Cardiac atrium fibroblast (primary cell): ENCODE data around the gene JAG2. TPM values are rescaled to one million over a fixed set of nuclear protein-coding genes. Genes with fewer than 3 reads are reported as not detected.

ENCODE experiments used
- total RNA-seq: library from RNA; depleted of rRNA; stranded (reverse); fragments of >200 nt; gene quantifications from 2 replicates; pipeline ENCODE4 v1.2.3, GENCODE V29; 2015

Gene JAG2
- 4.3 and 4.4 TPM in 2 replicates for total RNA-seq

GRCh38 chr14:105168496-105168978 is at the start of gene JAG2:
TSS of gene JAG2 (minus strand) at chr14:105168776. CDS start at chr14:105168420, 356 bp downstream.

GRCh38 chr14:105180592-105181548 is 12.3 kb upstream of the JAG2 start, which contains the start of gene NUDT14:
TSS of gene NUDT14 (minus strand) at chr14:105181312. CDS start at chr14:105181209, 103 bp downstream.

Other genes with a start within 250 kb of the JAG2 start
- not detected in 2 replicates for gene PLD4, start 243.9 kb downstream of the JAG2 start, total RNA-seq
- gene AHNAK2, start 190.4 kb downstream of the JAG2 start, total RNA-seq = 28.5 and 28.7 TPM in 2 replicates
- 4.9 and 11.5 TPM in 2 replicates for gene CLBA1, start 183.0 kb downstream of the JAG2 start, total RNA-seq
- 11.4 and 11.5 TPM in 2 replicates for gene CDCA4, start 147.7 kb downstream of the JAG2 start, total RNA-seq
- gene GPR132, start 103.3 kb downstream of the JAG2 start, total RNA-seq = not detected in 2 replicates
- 5.7 and 9.6 TPM in 2 replicates for gene NUDT14, start 12.5 kb upstream of the JAG2 start, total RNA-seq
- gene BTBD6, start 79.8 kb upstream of the JAG2 start, total RNA-seq = 48.7 and 53.6 TPM in 2 replicates
- 32.7 and 40.8 TPM in 2 replicates for gene BRF1, start 132.2 kb upstream of the JAG2 start, total RNA-seq
- 35.2 and 61.7 TPM in 2 replicates for gene PACS2, start 146.0 kb upstream of the JAG2 start, total RNA-seq
- gene TEX22, start 229.8 kb upstream of the JAG2 start, total RNA-seq = 0.18 TPM in 1 of 2 replicates, not detected in the other